HG03439 (cell line): ENCODE measurements around the gene ZBTB44.
"Not testable (repeated sequence)": the region's sequence is repeated elsewhere in the genome, so short reads cannot be mapped to it uniquely, and the experiment has no call there.

Experiments
- ATAC-seq: cut with Tn5 transposase; IDR thresholded peaks from one replicate; pipeline ENCODE4 v1.9.1; 2021; ENCODE audit warnings: mild to moderate bottlenecking, moderate library complexity; ENCODE audit not compliant: unreplicated experiment

ZBTB44 gene

GRCh38 chr11:130313383-130314183 lies 1.1 kb downstream of the ZBTB44 start:
- ATAC-seq = no peak

GRCh38 chr11:130312046-130312445 lies 2.7 kb downstream of the ZBTB44 start:
- no peak for ATAC-seq

- ATAC-seq = no peak
Observed at GRCh38 chr11:130310622-130311021, 4.1 kb downstream of the ZBTB44 start.

GRCh38 chr11:130308886-130309285 lies 5.8 kb downstream of the ZBTB44 start:
- no peak for ATAC-seq

GRCh38 chr11:130308059-130308458 lies 6.7 kb downstream of the ZBTB44 start:
- ATAC-seq = no peak

- no peak for ATAC-seq
Observed at GRCh38 chr11:130304651-130305050, 10.1 kb downstream of the ZBTB44 start.

- no peak for ATAC-seq
Observed at GRCh38 chr11:130301002-130301401, 13.7 kb downstream of the ZBTB44 start.

GRCh38 chr11:130300567-130300966 lies 14.2 kb downstream of the ZBTB44 start:
- no peak for ATAC-seq

GRCh38 chr11:130299978-130300377 lies 14.7 kb downstream of the ZBTB44 start:
- no peak for ATAC-seq

GRCh38 chr11:130295657-130296056 lies 19.1 kb downstream of the ZBTB44 start:
- no peak for ATAC-seq

- ATAC-seq = no peak
Observed at GRCh38 chr11:130282111-130282510, 32.6 kb downstream of the ZBTB44 start.

GRCh38 chr11:130281341-130281740 lies 33.4 kb downstream of the ZBTB44 start:
- ATAC-seq = not testable (repeated sequence)

GRCh38 chr11:130279989-130280388 lies 34.7 kb downstream of the ZBTB44 start:
- no peak for ATAC-seq

- ATAC-seq = no peak
Observed at GRCh38 chr11:130278745-130279144, 36.0 kb downstream of the ZBTB44 start.

GRCh38 chr11:130278151-130278550 lies 36.6 kb downstream of the ZBTB44 start:
- no peak for ATAC-seq

GRCh38 chr11:130272336-130272735 lies 42.4 kb downstream of the ZBTB44 start:
- ATAC-seq = no peak

GRCh38 chr11:130269326-130269943 lies 45.3 kb downstream of the ZBTB44 start:
- peak; percentile 85 for ATAC-seq

GRCh38 chr11:130263351-130263750 lies 51.4 kb downstream of the ZBTB44 start:
- ATAC-seq = no peak

- ATAC-seq = no peak
Observed at GRCh38 chr11:130262424-130262823, 52.3 kb downstream of the ZBTB44 start.

- ATAC-seq = no peak
Observed at GRCh38 chr11:130261571-130261970, 53.1 kb downstream of the ZBTB44 start.

GRCh38 chr11:130260742-130261141 lies 54.0 kb downstream of the ZBTB44 start:
- ATAC-seq = no peak

- no peak for ATAC-seq
Observed at GRCh38 chr11:130260080-130260627, 54.6 kb downstream of the ZBTB44 start.
